KMS-11 (cell line): ENCODE data around the gene ATXN7.

Experiments
- H2AFZ ChIP-seq: fragments of 200-600 bp; sonication (generic); 2 replicates; pipeline ENCODE4 v1.6.1; 2016; ENCODE audit warnings: antibody characterized with exemption, mixed run types, low read depth
- H3K27ac ChIP-seq: fragments of 200-600 bp; sonication (generic); 2 replicates; pipeline ENCODE4 v1.6.1; 2016; ENCODE audit warnings: mild to moderate bottlenecking, mixed run types
- H3K27me3 ChIP-seq: fragments of 200-600 bp; sonication (generic); 2 replicates; pipeline ENCODE4 v1.6.1; 2017; ENCODE audit warnings: mild to moderate bottlenecking, low read depth, mixed run types, moderate library complexity; ENCODE audit not compliant: insufficient read depth
- H3K36me3 ChIP-seq: fragments of 200-600 bp; sonication (generic); 2 replicates; pipeline ENCODE4 v1.6.1; 2017; ENCODE audit warnings: mild to moderate bottlenecking, mixed run types; ENCODE audit not compliant: insufficient read depth
- H3K4me1 ChIP-seq: fragments of 200-600 bp; sonication (generic); 2 replicates; pipeline ENCODE4 v1.6.1; 2016; ENCODE audit warnings: mild to moderate bottlenecking, low read depth, mixed run types; ENCODE audit not compliant: poor library complexity, severe bottlenecking
- H3K4me2 ChIP-seq: fragments of 200-600 bp; sonication (generic); 2 replicates; pipeline ENCODE4 v1.7.0; 2016; ENCODE audit warnings: mild to moderate bottlenecking, mixed run types
- H3K4me3 ChIP-seq: fragments of 200-600 bp; sonication (generic); IDR thresholded peaks from 2 replicates; pipeline ENCODE4 v1.6.1; 2017; ENCODE audit warnings: low read depth, low read length, mixed read lengths; ENCODE audit not compliant: insufficient read depth
- H3K79me2 ChIP-seq: fragments of 200-600 bp; sonication (generic); 2 replicates; pipeline ENCODE4 v1.6.1; 2016; ENCODE audit warnings: low read depth, mixed run types; ENCODE audit not compliant: insufficient read depth
- H3K9ac ChIP-seq: fragments of 200-600 bp; sonication (generic); 2 replicates; pipeline ENCODE4 v1.6.1; 2016; ENCODE audit warnings: mild to moderate bottlenecking, mixed run types
- H4K20me1 ChIP-seq: fragments of 200-600 bp; sonication (generic); 2 replicates; pipeline ENCODE4 v1.6.1; 2016; ENCODE audit warnings: mild to moderate bottlenecking, mixed run types; ENCODE audit not compliant: insufficient read depth
- CTCF ChIP-seq: fragments of 200-600 bp; sonication (generic); conservative IDR thresholded peaks from 2 replicates; pipeline ENCODE4 v1.6.1; 2017; ENCODE audit warnings: low read depth, mild to moderate bottlenecking, antibody characterized with exemption, low read length, moderate library complexity, mixed read lengths

ATXN7 gene

GRCh38 chr3:63862804-63863149 lies 890 bp upstream of the ATXN7 start:
- H3K4me1 ChIP-seq = peaks cover 4% of the 10 kb centered on the region
- H4K20me1 ChIP-seq = no peaks in the 10 kb centered on the region
- H3K9ac ChIP-seq = peak overlapping the region; percentile 98
- no peak overlapping the region for H3K4me3 ChIP-seq
- no peak for TF ChIP-seq CTCF
- peak overlapping the region; percentile 82; the same call in 1 of the 2 replicates for H3K27ac ChIP-seq
- H3K36me3 ChIP-seq = no peaks in the 10 kb centered on the region
- H3K4me2 ChIP-seq = peak overlapping the region; percentile 73
- H3K27me3 ChIP-seq = no peaks in the 10 kb centered on the region
- peaks cover 31% of the 10 kb centered on the region; the same call in 1 of the 2 replicates for H3K79me2 ChIP-seq
- H2AFZ ChIP-seq = peak overlapping the region; percentile 78; the same call in 1 of the 2 replicates

GRCh38 chr3:63864008-63864964 lies 619 bp downstream of the ATXN7 start:
- H3K36me3 ChIP-seq = no peaks in the 10 kb centered on the region
- H2AFZ ChIP-seq = peak overlapping the region; percentile 42; the same call in 1 of the 2 replicates
- TF ChIP-seq CTCF = no peak
- H3K4me1 ChIP-seq = peaks cover 4% of the 10 kb centered on the region
- H4K20me1 ChIP-seq = no peaks in the 10 kb centered on the region
- H3K4me3 ChIP-seq = peak overlapping the region; percentile 39
- H3K27ac ChIP-seq = peak overlapping the region; percentile 63
- H3K79me2 ChIP-seq = peaks cover 38% of the 10 kb centered on the region; the same call in 1 of the 2 replicates
- peak overlapping the region; percentile 81 for H3K9ac ChIP-seq
- no peaks in the 10 kb centered on the region for H3K27me3 ChIP-seq
- H3K4me2 ChIP-seq = peak overlapping the region; percentile 73

- Histone ChIP-seq H3K79me2 (peaks cover 38% of the 10 kb centered on the region; the same call in 1 of the 2 replicates), H3K4me2 (peak overlapping the region; percentile 73), H3K27ac (peak overlapping the region; percentile 63), H3K4me3 (peak overlapping the region; percentile 39), H3K9ac (peak overlapping the region; percentile 81), H4K20me1 (no peaks in the 10 kb centered on the region), H3K36me3 (no peaks in the 10 kb centered on the region), H3K4me1 (peaks cover 4% of the 10 kb centered on the region), H2AFZ (peak overlapping the region; percentile 42; the same call in 1 of the 2 replicates), H3K27me3 (no peaks in the 10 kb centered on the region)
- no peak for TF ChIP-seq CTCF
Observed at GRCh38 chr3:63864965-63865327, 1.3 kb downstream of the ATXN7 start.

- Histone ChIP-seq H4K20me1 (no peaks in the 10 kb centered on the region), H3K4me2 (no peak overlapping the region)
Observed at GRCh38 chr3:63867225-63867624, 3.6 kb downstream of the ATXN7 start.

More at GRCh38 chr3:63867225-63867624, 3.6 kb downstream of the ATXN7 start:
- H3K27me3 ChIP-seq = no peaks in the 10 kb centered on the region
- H3K27ac ChIP-seq = no peak overlapping the region
- H3K9ac ChIP-seq = no peak overlapping the region
- no peak overlapping the region for H2AFZ ChIP-seq
- no peak for TF ChIP-seq CTCF
- no peak overlapping the region for H3K4me3 ChIP-seq
- H3K79me2 ChIP-seq = peaks cover 30% of the 10 kb centered on the region; the same call in 1 of the 2 replicates
- peaks cover 2% of the 10 kb centered on the region for H3K4me1 ChIP-seq
- H3K36me3 ChIP-seq = no peaks in the 10 kb centered on the region
